ENCODE data around the gene RFLNA.

DNA sequence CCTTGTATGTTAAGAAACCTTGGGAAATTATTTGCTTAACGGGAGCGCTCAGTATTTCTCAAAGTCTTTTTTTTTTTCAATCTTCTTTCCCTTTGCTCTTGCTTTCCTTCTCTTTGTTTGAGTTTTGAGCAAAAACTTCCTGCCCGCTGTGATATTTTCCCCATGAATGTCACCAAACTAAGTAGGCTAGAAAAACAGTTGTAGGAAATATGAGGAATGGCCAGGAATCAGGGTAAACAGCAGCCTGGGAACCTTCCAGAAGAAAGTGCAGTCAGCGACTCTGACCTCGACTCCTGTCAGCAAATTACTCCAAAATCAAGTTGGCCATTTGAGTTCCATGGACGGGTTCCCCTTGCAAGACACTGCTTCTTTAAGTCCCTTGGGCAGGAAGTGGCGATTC is 11.6 kb upstream of the RFLNA start:
- TF ChIP-seq POLR2AphosphoS5 (IDR thresholded peaks at IDR 0.05; ENCODE audit: low read depth, low read length) (no peak), SIN3A (IDR thresholded peaks at IDR 0.05; ENCODE audit: borderline replicate concordance, insufficient read depth, low read length) (no peak), TAF1 (IDR thresholded peaks at IDR 0.05; ENCODE audit: borderline replicate concordance, insufficient read depth, low read length) (no peak)
- TF ChIP-seq, protein P1, sequence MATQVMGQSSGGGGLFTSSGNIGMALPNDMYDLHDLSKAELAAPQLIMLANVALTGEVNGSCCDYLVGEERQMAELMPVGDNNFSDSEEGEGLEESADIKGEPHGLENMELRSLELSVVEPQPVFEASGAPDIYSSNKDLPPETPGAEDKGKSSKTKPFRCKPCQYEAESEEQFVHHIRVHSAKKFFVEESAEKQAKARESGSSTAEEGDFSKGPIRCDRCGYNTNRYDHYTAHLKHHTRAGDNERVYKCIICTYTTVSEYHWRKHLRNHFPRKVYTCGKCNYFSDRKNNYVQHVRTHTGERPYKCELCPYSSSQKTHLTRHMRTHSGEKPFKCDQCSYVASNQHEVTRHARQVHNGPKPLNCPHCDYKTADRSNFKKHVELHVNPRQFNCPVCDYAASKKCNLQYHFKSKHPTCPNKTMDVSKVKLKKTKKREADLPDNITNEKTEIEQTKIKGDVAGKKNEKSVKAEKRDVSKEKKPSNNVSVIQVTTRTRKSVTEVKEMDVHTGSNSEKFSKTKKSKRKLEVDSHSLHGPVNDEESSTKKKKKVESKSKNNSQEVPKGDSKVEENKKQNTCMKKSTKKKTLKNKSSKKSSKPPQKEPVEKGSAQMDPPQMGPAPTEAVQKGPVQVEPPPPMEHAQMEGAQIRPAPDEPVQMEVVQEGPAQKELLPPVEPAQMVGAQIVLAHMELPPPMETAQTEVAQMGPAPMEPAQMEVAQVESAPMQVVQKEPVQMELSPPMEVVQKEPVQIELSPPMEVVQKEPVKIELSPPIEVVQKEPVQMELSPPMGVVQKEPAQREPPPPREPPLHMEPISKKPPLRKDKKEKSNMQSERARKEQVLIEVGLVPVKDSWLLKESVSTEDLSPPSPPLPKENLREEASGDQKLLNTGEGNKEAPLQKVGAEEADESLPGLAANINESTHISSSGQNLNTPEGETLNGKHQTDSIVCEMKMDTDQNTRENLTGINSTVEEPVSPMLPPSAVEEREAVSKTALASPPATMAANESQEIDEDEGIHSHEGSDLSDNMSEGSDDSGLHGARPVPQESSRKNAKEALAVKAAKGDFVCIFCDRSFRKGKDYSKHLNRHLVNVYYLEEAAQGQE (IDR thresholded peaks at IDR 0.05; ENCODE audit: insufficient read depth in 1 of 2, low read depth in 2 of 2, low read length in 2 of 2), result no peak

Measured in PFSK-1 (cell line).